Naive thymus-derived CD4-positive, alpha-beta T cell (primary cell): ENCODE data around the gene SCAF4. TPM values are rescaled to one million over a fixed set of nuclear protein-coding genes. Genes with fewer than 3 reads are reported as not detected.

Experiments
- ATAC-seq: fragments of 150-1000 bp; cut with Tn5 transposase; 2 replicates; pipeline ENCODE4 v1.10.0; 2021; ENCODE audit warnings: mild to moderate bottlenecking, moderate library complexity
- CTCF ChIA-PET: fragments of 350-600 bp; sonication (Branson Sonifier 250); formaldehyde crosslinking; loops from one replicate; lab custom pipeline; 2021; ENCODE audit warnings: antibody characterized with exemption; lab: Charles Lee
- POLR2A ChIA-PET: fragments of 350-600 bp; sonication (Branson Sonifier 250); formaldehyde crosslinking; loops from one replicate; lab custom pipeline; 2021; ENCODE audit warnings: antibody characterized with exemption, inconsistent platforms; lab: Charles Lee
- DNase-seq, 9 donors: peaks; one replicate each; pipeline versions ENCODE4 v3.0.0 to v3.0.0-alpha.2; 2020 to 2022; ENCODE audit warnings: mixed read lengths in 1 of 9
- H3K27ac ChIP-seq: one replicate; pipeline ENCODE4 v1.7.0; 2013; ENCODE audit warnings: mild to moderate bottlenecking, low read depth, low read length, moderate library complexity
- H3K27me3 ChIP-seq, 2 donors: one replicate each; pipeline ENCODE4 v1.7.0; 2013; ENCODE audit warnings: low read length in 2 of 2, mild to moderate bottlenecking in 2 of 2, moderate library complexity in 2 of 2; ENCODE audit not compliant: control insufficient read depth in 2 of 2, insufficient read depth in 2 of 2
- H3K36me3 ChIP-seq, 3 experiments: 1 replicate in 2 of 3; 2 replicates in 1 of 3; pipeline ENCODE4 v1.7.0; 2013; ENCODE audit warnings: low read length in 3 of 3, mild to moderate bottlenecking in 3 of 3, moderate library complexity in 1 of 3; ENCODE audit not compliant: insufficient read depth in 3 of 3, control insufficient read depth in 2 of 3
- H3K4me1 ChIP-seq, 2 donors: one replicate each; pipeline ENCODE4 v1.7.0; 2013; ENCODE audit warnings: low read length in 2 of 2, mild to moderate bottlenecking in 2 of 2, moderate library complexity in 1 of 2; ENCODE audit not compliant: control insufficient read depth in 2 of 2, insufficient read depth in 2 of 2
- H3K4me3 ChIP-seq: 2 replicates; pipeline ENCODE4 v1.7.0; 2013; ENCODE audit warnings: mild to moderate bottlenecking, low read length
- H3K9me3 ChIP-seq, 3 experiments: 1 replicate in 2 of 3; 2 replicates in 1 of 3; pipeline ENCODE4 v1.7.0; 2013; ENCODE audit warnings: low read length in 3 of 3; ENCODE audit not compliant: control insufficient read depth in 2 of 3
- H3K27ac Mint-ChIP-seq, 9 donors: one replicate each; pipeline ENCODE4 v1.8.0; 2020 to 2022; ENCODE audit warnings: mixed read lengths in 9 of 9, mild to moderate bottlenecking in 8 of 9, moderate library complexity in 5 of 9, inconsistent platforms in 2 of 9
- H3K27me3 Mint-ChIP-seq, 5 donors: one replicate each; pipeline ENCODE4 v1.8.0; 2021 to 2022; ENCODE audit warnings: mixed read lengths in 5 of 5, mild to moderate bottlenecking in 1 of 5
- H3K36me3 Mint-ChIP-seq, 5 donors: one replicate each; pipeline ENCODE4 v1.8.0; 2020 to 2022; ENCODE audit warnings: mixed read lengths in 5 of 5, mild to moderate bottlenecking in 3 of 5, inconsistent platforms in 1 of 5
- H3K4me1 Mint-ChIP-seq, 7 donors: one replicate each; pipeline ENCODE4 v1.8.0; 2020 to 2022; ENCODE audit warnings: mixed read lengths in 7 of 7, mild to moderate bottlenecking in 3 of 7, inconsistent platforms in 1 of 7
- H3K4me3 Mint-ChIP-seq, 10 donors: one replicate each; pipeline ENCODE4 v1.8.0; 2020 to 2022; ENCODE audit warnings: mild to moderate bottlenecking in 10 of 10, mixed read lengths in 10 of 10, moderate library complexity in 6 of 10, inconsistent platforms in 2 of 10
- H3K9me3 Mint-ChIP-seq, 11 donors: one replicate each; pipeline ENCODE4 v1.8.0; 2020 to 2022; ENCODE audit warnings: mixed read lengths in 11 of 11, mild to moderate bottlenecking in 4 of 11, inconsistent platforms in 1 of 11, moderate library complexity in 1 of 11
- intact Hi-C, 2 donors: fragments of 100-400 bp; cut with micrococcal nuclease; formaldehyde crosslinking; loops; one replicate each; pipeline ENCODE4 v1.15.1; 2023
- polyA plus RNA-seq, 2 donors: library from polyadenylated mRNA; unstranded; fragments of 300-500 nt; fragmentation: Illumina TruSeq; gene quantifications; one replicate each; pipeline ENCODE4 v1.2.3, GENCODE V29; 2021
- total RNA-seq, 6 experiments: library from RNA in 5 of 6; stranded (reverse) in 5 of 6; gene quantifications; 1 replicate in 5 of 6; 2 replicates in 1 of 6; pipeline ENCODE4 v1.2.3 and lab custom pipeline; 2021 to 2026

The SCAF4 gene
- total and polyA plus RNA-seq, 7 experiments from 2014 or later: 20.4 to 69.7 (median 58.9) TPM

GRCh38 chr21:31686272-31686915 is 45.5 kb downstream of the SCAF4 start:
- peaks cover 19 to 66% (median 43%) of the 10 kb centered on the region in 5 donors for H3K36me3 Mint-ChIP-seq
- CTCF ChIA-PET: interaction anchor here (0.6 kb wide), 1 partner anchor 21 kb away, joined by 3 read pairs; no protein-coding TSS in a partner anchor
- Histone ChIP-seq H3K27me3 (no peaks in the 10 kb centered on the region), H3K27ac (no peak overlapping the region), H3K36me3 (peaks cover 29 to 84% (median 33%) of the 10 kb centered on the region in 3 experiments), H3K9me3 (no peaks in the 10 kb centered on the region), H3K4me3 (no peak overlapping the region), H3K4me1 (no peaks in the 10 kb centered on the region)
- no peak overlapping the region for H3K4me3 Mint-ChIP-seq
- no peaks in the 10 kb centered on the region for H3K27me3 Mint-ChIP-seq
- intact Hi-C loops: no loop called here
- H3K9me3 Mint-ChIP-seq: no peaks in the 10 kb centered on the region
- peaks cover 0 to 6% (median 0%) of the 10 kb centered on the region in 7 donors for H3K4me1 Mint-ChIP-seq
- DNase-seq: no peak
- no peak overlapping the region for H3K27ac Mint-ChIP-seq
- POLR2A ChIA-PET: no interaction called here
- no peak for ATAC-seq

- CTCF ChIA-PET: interaction anchor here (0.7 kb wide), 1 partner anchor 16 kb away, joined by 3 read pairs; no protein-coding TSS in a partner anchor
- H3K9me3 ChIP-seq: no peaks in the 10 kb centered on the region
- H3K27me3 ChIP-seq: no peaks in the 10 kb centered on the region
- no peaks in the 10 kb centered on the region for H3K9me3 Mint-ChIP-seq
- H3K36me3 ChIP-seq: peaks cover 18 to 77% (median 24%) of the 10 kb centered on the region in 3 experiments
- H3K27ac Mint-ChIP-seq: peak overlapping the region in 2 of 9 donors; percentile 16 to 33
- H3K4me1 ChIP-seq: no peaks in the 10 kb centered on the region
- peaks cover 10 to 54% (median 37%) of the 10 kb centered on the region in 5 donors for H3K36me3 Mint-ChIP-seq
- POLR2A ChIA-PET: no interaction called here
- ATAC-seq: no peak
- no peak overlapping the region for H3K27ac ChIP-seq
- H3K4me3 ChIP-seq: no peak overlapping the region
- intact Hi-C loops: no loop called here
- H3K4me1 Mint-ChIP-seq: peaks cover 0 to 6% (median 0%) of the 10 kb centered on the region in 7 donors
- H3K4me3 Mint-ChIP-seq: no peak overlapping the region
- no peaks in the 10 kb centered on the region for H3K27me3 Mint-ChIP-seq
- DNase-seq: no peak
These were observed 47.0 kb downstream of the SCAF4 start for GRCh38 chr21:31684918-31685317.

GRCh38 chr21:31683029-31683428 is 48.9 kb downstream of the SCAF4 start:
- H3K27me3 ChIP-seq: no peaks in the 10 kb centered on the region
- peaks cover 0 to 6% (median 0%) of the 10 kb centered on the region in 7 donors for H3K4me1 Mint-ChIP-seq
- intact Hi-C loops: no loop called here
- H3K27ac ChIP-seq: no peak overlapping the region
- H3K9me3 Mint-ChIP-seq: no peaks in the 10 kb centered on the region
- H3K4me3 ChIP-seq: no peak overlapping the region
- DNase-seq (no peak), ATAC-seq (no peak)
- CTCF ChIA-PET: no interaction called here
- POLR2A ChIA-PET: no interaction called here
- H3K36me3 Mint-ChIP-seq: peaks cover 8 to 47% (median 30%) of the 10 kb centered on the region in 5 donors
- no peaks in the 10 kb centered on the region for H3K4me1 ChIP-seq
- H3K4me3 Mint-ChIP-seq: no peak overlapping the region
- H3K36me3 ChIP-seq: peaks cover 18 to 60% (median 22%) of the 10 kb centered on the region in 3 experiments
- H3K27ac Mint-ChIP-seq: peak overlapping the region in 1 of 9 donors; percentile 1
- no peaks in the 10 kb centered on the region for H3K27me3 Mint-ChIP-seq
- no peaks in the 10 kb centered on the region for H3K9me3 ChIP-seq

GRCh38 chr21:31682620-31683019 is 49.3 kb downstream of the SCAF4 start:
- POLR2A ChIA-PET: no interaction called here
- intact Hi-C loops: no loop called here
- no peak for ATAC-seq

GRCh38 chr21:31678478-31678877 is 53.4 kb downstream of the SCAF4 start:
- POLR2A ChIA-PET: interaction anchor here (1.2 kb wide), 1 partner anchor 9 kb away, joined by 3 read pairs; no protein-coding TSS in a partner anchor
- H3K27ac ChIP-seq: no peak overlapping the region
- H3K4me3 ChIP-seq: no peak overlapping the region
- H3K36me3 ChIP-seq: peaks cover 6 to 22% (median 15%) of the 10 kb centered on the region in 3 experiments
- CTCF ChIA-PET: no interaction called here
- H3K27ac Mint-ChIP-seq: no peak overlapping the region
- DNase-seq (no peak), ATAC-seq (no peak)
- H3K27me3 Mint-ChIP-seq: no peaks in the 10 kb centered on the region
- H3K4me3 Mint-ChIP-seq: no peak overlapping the region
- H3K9me3 ChIP-seq: no peaks in the 10 kb centered on the region
- no peaks in the 10 kb centered on the region for H3K27me3 ChIP-seq
- no peaks in the 10 kb centered on the region for H3K4me1 ChIP-seq
- H3K9me3 Mint-ChIP-seq: no peaks in the 10 kb centered on the region
- intact Hi-C loops: loop anchor here in 1 of 2 donors (2.0 kb wide), 1 partner anchor 14 kb away; no protein-coding TSS in a partner anchor
- peaks cover 0 to 16% (median 9%) of the 10 kb centered on the region in 5 donors for H3K36me3 Mint-ChIP-seq
- H3K4me1 Mint-ChIP-seq: peaks cover 0 to 5% (median 0%) of the 10 kb centered on the region in 7 donors

More at GRCh38 chr21:31682620-31683019, 49.3 kb downstream of the SCAF4 start:
- no peak for DNase-seq
- Histone ChIP-seq H3K27ac (no peak overlapping the region), H3K4me1 (no peaks in the 10 kb centered on the region), H3K9me3 (no peaks in the 10 kb centered on the region), H3K36me3 (peaks cover 18 to 56% (median 22%) of the 10 kb centered on the region in 3 experiments), H3K27me3 (no peaks in the 10 kb centered on the region), H3K4me3 (no peak overlapping the region)
- H3K4me1 Mint-ChIP-seq: peaks cover 0 to 6% (median 0%) of the 10 kb centered on the region in 7 donors
- no peaks in the 10 kb centered on the region for H3K9me3 Mint-ChIP-seq
- CTCF ChIA-PET: no interaction called here
- H3K4me3 Mint-ChIP-seq: no peak overlapping the region
- no peaks in the 10 kb centered on the region for H3K27me3 Mint-ChIP-seq
- peaks cover 8 to 46% (median 30%) of the 10 kb centered on the region in 5 donors for H3K36me3 Mint-ChIP-seq
- H3K27ac Mint-ChIP-seq: peak overlapping the region in 1 of 9 donors; percentile 1

- intact Hi-C loops: no loop called here
- no peaks in the 10 kb centered on the region for H3K4me1 ChIP-seq
- no peak overlapping the region for H3K27ac ChIP-seq
- H3K36me3 ChIP-seq: peaks cover 0 to 11% (median 2%) of the 10 kb centered on the region in 3 experiments
- H3K9me3 Mint-ChIP-seq: no peaks in the 10 kb centered on the region
- POLR2A ChIA-PET: no interaction called here
- CTCF ChIA-PET: no interaction called here
- no peak overlapping the region for H3K27ac Mint-ChIP-seq
- H3K4me3 Mint-ChIP-seq: no peak overlapping the region
- H3K4me1 Mint-ChIP-seq: peaks cover 0 to 3% (median 0%) of the 10 kb centered on the region in 7 donors
- H3K36me3 Mint-ChIP-seq: peaks cover 0 to 11% (median 4%) of the 10 kb centered on the region in 5 donors
- DNase-seq (no peak), ATAC-seq (no peak)
- no peaks in the 10 kb centered on the region for H3K9me3 ChIP-seq
- no peaks in the 10 kb centered on the region for H3K27me3 ChIP-seq
- H3K4me3 ChIP-seq: no peak overlapping the region
- no peaks in the 10 kb centered on the region for H3K27me3 Mint-ChIP-seq
These were observed 54.9 kb downstream of the SCAF4 start for GRCh38 chr21:31677047-31677446.
